ENCODE measurements around the gene BEAN1.
"Not testable (repeated sequence)": the region's sequence is repeated elsewhere in the genome, so short reads cannot be mapped to it uniquely, and the experiment has no call there.

Gene BEAN1

DNA sequence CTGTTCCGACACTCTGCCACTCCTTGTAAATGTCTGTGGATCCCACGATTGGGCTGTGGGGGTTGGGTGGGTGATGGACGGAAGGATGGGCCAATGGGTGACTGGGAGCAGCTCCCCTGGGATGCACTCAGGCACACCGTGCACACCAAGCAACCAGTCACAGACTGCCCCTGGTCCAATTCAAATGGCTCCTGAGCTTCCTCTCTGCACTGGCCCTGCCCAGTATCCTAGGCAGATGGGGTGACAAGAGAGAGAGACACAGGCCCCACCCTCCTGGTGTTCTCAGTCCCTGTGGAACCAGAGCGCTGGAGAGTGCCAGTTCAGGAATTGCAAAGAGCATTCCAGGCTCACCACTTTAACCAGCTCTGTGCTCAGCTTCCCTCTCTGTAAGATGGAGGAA, 32.8 kb downstream of the BEAN1 start:
- TF ChIP-seq, protein P1, sequence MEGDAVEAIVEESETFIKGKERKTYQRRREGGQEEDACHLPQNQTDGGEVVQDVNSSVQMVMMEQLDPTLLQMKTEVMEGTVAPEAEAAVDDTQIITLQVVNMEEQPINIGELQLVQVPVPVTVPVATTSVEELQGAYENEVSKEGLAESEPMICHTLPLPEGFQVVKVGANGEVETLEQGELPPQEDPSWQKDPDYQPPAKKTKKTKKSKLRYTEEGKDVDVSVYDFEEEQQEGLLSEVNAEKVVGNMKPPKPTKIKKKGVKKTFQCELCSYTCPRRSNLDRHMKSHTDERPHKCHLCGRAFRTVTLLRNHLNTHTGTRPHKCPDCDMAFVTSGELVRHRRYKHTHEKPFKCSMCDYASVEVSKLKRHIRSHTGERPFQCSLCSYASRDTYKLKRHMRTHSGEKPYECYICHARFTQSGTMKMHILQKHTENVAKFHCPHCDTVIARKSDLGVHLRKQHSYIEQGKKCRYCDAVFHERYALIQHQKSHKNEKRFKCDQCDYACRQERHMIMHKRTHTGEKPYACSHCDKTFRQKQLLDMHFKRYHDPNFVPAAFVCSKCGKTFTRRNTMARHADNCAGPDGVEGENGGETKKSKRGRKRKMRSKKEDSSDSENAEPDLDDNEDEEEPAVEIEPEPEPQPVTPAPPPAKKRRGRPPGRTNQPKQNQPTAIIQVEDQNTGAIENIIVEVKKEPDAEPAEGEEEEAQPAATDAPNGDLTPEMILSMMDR (IDR thresholded peaks at IDR 0.05; ENCODE audit: borderline replicate concordance, insufficient read depth, low read depth, low read length), result no peak
- no peak overlapping the region for H3K4me3 ChIP-seq (ENCODE audit: low read depth, low read length)

DNA sequence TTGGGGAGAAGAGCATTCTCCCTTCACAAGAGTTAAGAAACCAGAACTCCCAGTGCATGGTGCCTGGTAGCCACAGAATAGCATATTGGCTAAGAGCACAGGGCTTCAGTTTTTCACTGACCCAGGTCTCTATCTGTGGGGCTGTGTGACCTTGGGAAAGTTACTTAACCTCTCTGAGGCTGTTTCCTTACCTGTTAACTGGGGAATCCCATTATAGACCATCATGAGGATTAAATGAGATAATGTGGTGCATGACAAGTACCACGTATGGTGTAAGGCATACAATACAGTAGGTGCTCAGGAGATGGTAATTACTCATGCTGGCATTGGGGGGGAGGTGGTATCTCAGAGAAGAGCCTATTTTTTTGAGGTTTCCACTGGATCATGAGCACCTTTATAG, 33.6 kb downstream of the BEAN1 start:
- TF ChIP-seq, protein P1 (IDR thresholded peaks at IDR 0.05; ENCODE audit: borderline replicate concordance, insufficient read depth, low read depth, low read length), result no peak
- no peak overlapping the region for H3K4me3 ChIP-seq (ENCODE audit: low read depth, low read length)

DNA sequence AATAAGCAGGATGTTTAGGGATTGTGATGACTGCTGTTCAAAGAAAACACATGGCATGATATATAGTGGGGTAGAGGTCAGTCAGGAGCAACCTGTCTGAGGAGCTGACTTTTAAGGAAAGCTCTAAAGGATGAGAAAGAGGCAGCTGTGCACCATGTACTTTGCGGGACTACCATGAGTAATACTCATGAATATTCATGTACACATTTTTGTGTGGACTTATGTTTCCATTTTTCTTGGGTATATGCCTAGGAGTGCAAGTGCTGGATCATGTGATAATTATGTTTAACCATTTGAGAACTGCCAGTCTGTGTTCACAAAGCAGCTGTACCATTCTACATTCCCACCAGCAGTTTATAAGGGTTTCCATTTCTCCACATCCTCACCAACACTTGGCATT, 35.8 kb downstream of the BEAN1 start:
- H3K4me3 ChIP-seq (ENCODE audit: low read depth, low read length), result no peak overlapping the region
- TF ChIP-seq, protein P1 (IDR thresholded peaks at IDR 0.05; ENCODE audit: borderline replicate concordance, insufficient read depth, low read depth, low read length), result no peak

DNA sequence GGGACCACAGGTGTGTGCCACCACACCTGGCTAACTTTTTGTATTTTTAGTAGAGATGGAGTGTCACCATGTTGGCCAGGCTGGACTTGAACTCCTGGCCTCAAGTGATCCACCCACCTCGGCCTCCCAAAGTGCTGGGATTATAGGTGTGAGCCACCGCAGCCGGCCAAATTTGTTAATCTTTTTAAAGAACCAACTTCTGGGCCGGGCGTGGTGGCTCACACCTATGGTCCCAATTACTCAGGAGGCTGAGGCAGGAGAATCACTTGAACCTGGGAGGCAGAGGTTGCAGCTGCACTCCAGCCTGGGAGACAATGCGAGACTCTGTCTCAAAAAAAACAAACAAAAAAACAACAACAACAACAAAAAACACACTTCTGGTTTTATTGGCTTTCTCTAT, 38.9 kb downstream of the BEAN1 start:
- not testable (repeated sequence) for H3K4me3 ChIP-seq (ENCODE audit: low read depth, low read length)

DNA sequence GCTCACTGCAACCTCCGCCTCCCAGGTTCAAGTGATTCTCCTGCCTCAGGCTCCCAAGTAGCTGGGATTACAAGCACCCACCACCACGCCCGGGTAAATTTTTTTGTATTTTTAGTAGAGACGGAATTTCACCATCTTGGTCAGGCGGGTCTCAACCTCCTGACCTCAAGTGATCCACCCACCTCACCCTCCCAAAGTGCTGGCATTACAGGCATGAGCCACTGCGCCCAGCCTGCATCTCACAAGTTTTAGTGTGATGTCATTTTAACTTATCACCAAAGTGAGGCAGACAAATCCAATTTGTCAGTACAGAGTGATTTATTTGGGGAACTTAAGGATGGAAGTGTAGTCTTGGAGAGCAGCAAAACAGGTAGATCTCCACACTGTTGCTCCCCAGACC, 39.5 kb downstream of the BEAN1 start:
- not testable (repeated sequence) for H3K4me3 ChIP-seq (ENCODE audit: low read depth, low read length)

DNA sequence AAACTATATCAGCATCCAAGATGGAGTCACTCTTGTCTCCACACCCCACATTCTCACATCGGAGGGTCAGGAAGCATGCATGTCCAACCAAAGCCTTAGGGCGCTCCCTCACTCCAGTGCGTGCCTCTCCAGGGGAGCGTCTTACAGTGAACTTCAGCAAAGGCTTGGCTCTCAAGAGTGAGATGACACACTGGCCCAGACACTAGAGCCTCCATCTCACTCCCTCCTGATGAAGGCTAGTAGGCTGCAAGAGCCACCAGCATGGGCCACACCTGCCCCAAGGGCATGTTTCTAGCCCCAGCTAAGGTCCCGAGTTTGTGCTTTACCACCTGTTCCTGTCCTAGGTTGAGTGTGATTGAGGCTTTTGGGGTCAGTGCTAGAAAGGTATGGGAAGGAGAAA, 40.5 kb downstream of the BEAN1 start:
- no peak overlapping the region for H3K4me3 ChIP-seq (ENCODE audit: low read depth, low read length)
- TF ChIP-seq, protein P1 (IDR thresholded peaks at IDR 0.05; ENCODE audit: borderline replicate concordance, insufficient read depth, low read depth, low read length), result no peak

DNA sequence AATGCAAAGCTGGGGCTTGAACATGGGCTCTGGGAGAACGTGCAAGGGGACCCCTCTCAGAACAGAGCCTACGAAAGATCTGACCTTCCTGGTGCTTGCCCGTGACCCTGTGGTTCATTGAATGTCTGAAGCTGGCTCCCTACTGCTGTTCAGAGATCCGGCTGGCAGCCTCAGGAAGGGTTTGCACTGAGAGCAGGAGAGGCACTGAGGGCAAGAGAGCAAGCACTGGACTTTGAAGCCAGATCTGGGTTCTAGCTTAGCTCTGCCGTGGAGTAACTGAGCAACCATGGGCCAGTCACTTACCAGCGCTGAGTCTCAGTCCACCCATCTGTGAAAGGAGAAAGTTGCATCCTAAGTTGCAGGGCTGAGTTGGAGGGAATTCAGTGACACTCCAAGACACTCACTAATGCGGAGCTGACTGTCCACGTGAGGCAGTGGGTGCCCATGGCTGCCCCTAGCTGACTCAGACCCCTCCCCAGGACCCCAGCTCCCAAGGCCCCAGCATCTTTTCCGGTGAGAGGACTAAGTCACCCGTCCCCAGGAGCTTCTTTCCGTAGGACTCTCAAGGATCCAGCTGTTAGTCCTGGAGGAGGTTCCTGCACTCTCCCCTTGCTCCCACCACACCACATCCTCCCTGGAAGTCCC, 41.3 kb downstream of the BEAN1 start:
- H3K4me3 ChIP-seq (ENCODE audit: low read depth, low read length), result no peak overlapping the region
- TF ChIP-seq, protein P1 (IDR thresholded peaks at IDR 0.05; ENCODE audit: borderline replicate concordance, insufficient read depth, low read depth, low read length), result no peak

DNA sequence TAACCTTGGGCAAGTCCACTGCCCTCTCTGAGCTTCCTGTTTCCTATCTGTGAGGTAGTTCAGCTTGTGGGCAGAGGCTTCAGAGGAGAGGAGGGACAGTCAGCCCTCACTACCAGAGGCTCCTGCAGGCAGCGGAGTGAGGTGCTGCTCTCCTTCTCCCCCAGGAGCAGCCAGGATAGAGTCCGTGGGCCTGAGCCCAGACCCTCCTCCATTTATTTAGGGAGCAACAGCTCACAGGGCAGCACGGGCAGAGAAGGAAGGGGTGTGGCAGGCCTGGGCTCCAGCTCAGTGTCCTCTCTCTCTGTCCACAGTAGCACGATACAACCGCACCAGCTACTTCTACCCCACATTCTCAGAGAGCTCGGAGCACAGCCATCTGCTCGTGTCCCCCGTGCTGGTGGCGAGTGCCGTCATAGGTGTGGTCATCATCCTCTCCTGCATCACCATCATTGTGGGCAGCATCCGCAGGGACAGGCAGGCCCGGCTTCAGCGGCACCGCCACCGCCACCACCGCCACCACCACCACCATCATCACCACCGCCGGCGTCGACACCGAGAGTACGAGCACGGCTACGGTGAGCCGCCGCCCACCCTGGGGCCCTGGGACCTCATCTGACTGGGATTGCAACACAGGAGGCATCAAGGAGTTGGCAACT, 42.3 kb downstream of the BEAN1 start:
- TF ChIP-seq, protein P1 (IDR thresholded peaks at IDR 0.05; ENCODE audit: borderline replicate concordance, insufficient read depth, low read depth, low read length), result no peak
- no peak overlapping the region for H3K4me3 ChIP-seq (ENCODE audit: low read depth, low read length)
